H9 (cell line): ENCODE results near the gene FANCC. TPM values are rescaled to one million over a fixed set of nuclear protein-coding genes. Genes with fewer than 3 reads are reported as not detected.
A peak's percentile ranks its signal among the peaks of the same experiment; 100 is the strongest.

Experiments
- DNase-seq: peaks from one replicate; pipeline ENCODE4 v3.0.0-alpha.2; 2017
- H2AFZ ChIP-seq: one replicate; pipeline ENCODE4 v1.6.1; 2013; ENCODE audit warnings: mild to moderate bottlenecking, low read length, control low read depth, moderate library complexity
- H2AK5ac ChIP-seq: 2 replicates; pipeline ENCODE4 v1.6.1; 2013; ENCODE audit warnings: low read length, control low read depth, mixed read lengths; ENCODE audit not compliant: insufficient read length
- H2BK120ac ChIP-seq: one replicate; pipeline ENCODE4 v1.6.1; 2013; ENCODE audit warnings: low read depth, mild to moderate bottlenecking, low read length, control low read depth, inconsistent platforms; ENCODE audit not compliant: poor library complexity, severe bottlenecking
- H2BK12ac ChIP-seq: 2 replicates; pipeline ENCODE4 v1.6.1; 2013; ENCODE audit warnings: low read length, control low read depth, mixed read lengths, low read depth; ENCODE audit not compliant: insufficient read length
- H2BK15ac ChIP-seq: 2 replicates; pipeline ENCODE4 v1.6.1; 2013; ENCODE audit warnings: low read depth, low read length, control low read depth
- H2BK20ac ChIP-seq: one replicate; pipeline ENCODE4 v1.6.1; 2013; ENCODE audit warnings: low read depth, mild to moderate bottlenecking, low read length, control low read depth, inconsistent platforms; ENCODE audit not compliant: poor library complexity, severe bottlenecking
- H2BK5ac ChIP-seq: 2 replicates; pipeline ENCODE4 v1.6.1; 2013; ENCODE audit warnings: low read length, control low read depth, mixed read lengths; ENCODE audit not compliant: insufficient read length
- H3K14ac ChIP-seq: 2 replicates; pipeline ENCODE4 v1.6.1; 2013; ENCODE audit warnings: low read length, control low read depth; ENCODE audit not compliant: insufficient read depth
- H3K18ac ChIP-seq: 2 replicates; pipeline ENCODE4 v1.6.1; 2013; ENCODE audit warnings: low read depth, mild to moderate bottlenecking, mixed read lengths, low read length, control low read depth; ENCODE audit not compliant: insufficient read length
- H3K23ac ChIP-seq: 2 replicates; pipeline ENCODE4 v1.6.1; 2013; ENCODE audit warnings: low read length, control low read depth, mixed read lengths, low read depth; ENCODE audit not compliant: insufficient read length
- H3K23me2 ChIP-seq: 2 replicates; pipeline ENCODE4 v1.6.1; 2013; ENCODE audit warnings: low read depth, mild to moderate bottlenecking, mixed read lengths, low read length, control low read depth; ENCODE audit not compliant: insufficient read length, poor library complexity, severe bottlenecking
- H3K27ac ChIP-seq: 2 replicates; pipeline ENCODE4 v1.5.1; 2013; ENCODE audit warnings: low read length, control low read depth, mixed read lengths, low read depth; ENCODE audit not compliant: insufficient read length
- H3K27me3 ChIP-seq: 2 replicates; pipeline ENCODE4 v1.6.1; 2013; ENCODE audit warnings: low read length, control low read depth, inconsistent platforms; ENCODE audit not compliant: insufficient read depth
- H3K4ac ChIP-seq: 2 replicates; pipeline ENCODE4 v1.6.1; 2013; ENCODE audit warnings: low read depth, mild to moderate bottlenecking, control low read depth, inconsistent platforms, low read length, moderate library complexity
- H3K4me1 ChIP-seq: 2 replicates; pipeline ENCODE4 v1.6.1; 2013; ENCODE audit warnings: low read length, control low read depth, inconsistent platforms; ENCODE audit not compliant: insufficient read depth
- H3K4me2 ChIP-seq: 2 replicates; pipeline ENCODE4 v1.6.1; 2013; ENCODE audit warnings: low read length, control low read depth, mixed read lengths; ENCODE audit not compliant: insufficient read length, insufficient read depth
- H3K56ac ChIP-seq: 2 replicates; pipeline ENCODE4 v1.6.1; 2013; ENCODE audit warnings: low read depth, mild to moderate bottlenecking, mixed read lengths, low read length, control low read depth; ENCODE audit not compliant: insufficient read length
- H3K79me1 ChIP-seq: 2 replicates; pipeline ENCODE4 v1.6.1; 2013; ENCODE audit warnings: low read depth, mild to moderate bottlenecking, moderate library complexity, low read length, control low read depth, inconsistent platforms; ENCODE audit not compliant: insufficient read depth, poor library complexity, severe bottlenecking
- H3K79me2 ChIP-seq: 2 replicates; pipeline ENCODE4 v1.6.1; 2013; ENCODE audit warnings: low read length, control low read depth, inconsistent platforms; ENCODE audit not compliant: insufficient read depth
- H3K9ac ChIP-seq: 2 replicates; pipeline ENCODE4 v1.6.1; 2013; ENCODE audit warnings: low read length, control low read depth, mixed read lengths; ENCODE audit not compliant: insufficient read length; ENCODE audit errors: extremely low read depth
- H3K9me3 ChIP-seq: one replicate; pipeline ENCODE4 v1.6.1; 2013; ENCODE audit warnings: low read depth, low read length, inconsistent platforms; ENCODE audit not compliant: control insufficient read depth
- H3T11ph ChIP-seq: one replicate; pipeline ENCODE4 v1.6.1; 2013; ENCODE audit warnings: mild to moderate bottlenecking, low read length, control low read depth, inconsistent platforms
- H4K20me1 ChIP-seq: one replicate; pipeline ENCODE4 v1.6.1; 2013; ENCODE audit not compliant: control insufficient read depth, insufficient read length, insufficient read depth
- H4K5ac ChIP-seq: 2 replicates; pipeline ENCODE4 v1.6.1; 2013; ENCODE audit warnings: low read depth, mild to moderate bottlenecking, mixed read lengths, low read length, control low read depth; ENCODE audit not compliant: insufficient read length
- H4K8ac ChIP-seq: replicated peaks from 2 replicates; pipeline ENCODE4 v1.6.1; 2013; ENCODE audit warnings: low read length, control low read depth, mixed read lengths, low read depth; ENCODE audit not compliant: insufficient read length
- H4K91ac ChIP-seq: 2 replicates; pipeline ENCODE4 v1.6.1; 2013; ENCODE audit warnings: low read depth, mild to moderate bottlenecking, moderate library complexity, mixed read lengths, low read length, control low read depth; ENCODE audit not compliant: insufficient read length
- H3K27ac Mint-ChIP-seq, 3 experiments: 2 replicates in 2 of 3; 3 replicates in 1 of 3; pipeline ENCODE4 v1.8.0; 2020 to 2021; ENCODE audit warnings: mixed read lengths in 3 of 3, mild to moderate bottlenecking in 1 of 3, moderate library complexity in 1 of 3
- H3K27me3 Mint-ChIP-seq: 2 replicates; pipeline ENCODE4 v1.8.0; 2021; ENCODE audit warnings: low read depth, mild to moderate bottlenecking, moderate library complexity, mixed read lengths
- H3K36me3 Mint-ChIP-seq, 3 experiments: 2 replicates in 2 of 3; 3 replicates in 1 of 3; pipeline ENCODE4 v1.8.0; 2020 to 2021; ENCODE audit warnings: low read depth in 3 of 3, mixed read lengths in 3 of 3; ENCODE audit not compliant: insufficient read depth in 1 of 3
- H3K4me1 Mint-ChIP-seq, 2 experiments: 2 replicates each; pipeline ENCODE4 v1.8.0; 2020; ENCODE audit warnings: mixed read lengths in 2 of 2
- H3K4me3 Mint-ChIP-seq, 2 experiments: 2 replicates in 1 of 2; 3 replicates in 1 of 2; pipeline ENCODE4 v1.8.0; 2020 to 2021; ENCODE audit warnings: mild to moderate bottlenecking in 2 of 2, mixed read lengths in 2 of 2, moderate library complexity in 1 of 2
- H3K9me3 Mint-ChIP-seq, 2 experiments: 2 replicates in 1 of 2; 3 replicates in 1 of 2; pipeline ENCODE4 v1.8.0; 2020; ENCODE audit warnings: mild to moderate bottlenecking in 2 of 2, mixed read lengths in 2 of 2, moderate library complexity in 1 of 2
- CTCF ChIP-seq: fragments of 200-600 bp; sonication (generic); conservative IDR thresholded peaks from 3 replicates; pipeline ENCODE4 v1.8.0; 2021; ENCODE audit warnings: antibody characterized with exemption, mild to moderate bottlenecking
- WGBS: extraction: QIAGEN DNeasy Blood & Tissue Kit; methylation state at CpG from one replicate; pipeline ENCODE4 v1.1.7; 2013; ENCODE audit warnings: missing lambda C conversion rate, low lambda C conversion rate, mixed read lengths; ENCODE audit not compliant: insufficient read length; ENCODE audit errors: extremely low coverage; 5-methylcytosine and 5-hydroxymethylcytosine counted together
- total RNA-seq: library from RNA; stranded (reverse); gene quantifications from 2 replicates; pipeline ENCODE4 v1.2.1, GENCODE V29; 2021

Gene FANCC
- total RNA-seq, 1 experiment from 2014 or later, result 14.6 TPM

- no peaks in the 10 kb centered on the region for H3K79me2 ChIP-seq
- H3K4me2 ChIP-seq, result no peak overlapping the region
- no peaks in the 10 kb centered on the region for H3K23me2 ChIP-seq
- no peak for DNase-seq
- H2BK120ac ChIP-seq, result no peak overlapping the region
- H3K79me1 ChIP-seq, result no peaks in the 10 kb centered on the region
- no peaks in the 10 kb centered on the region for H3K4me1 Mint-ChIP-seq
- H3K4me3 Mint-ChIP-seq, result no peak overlapping the region
- WGBS, result no CpG with 5 or more reads among the region's 3 CpGs
- H2BK12ac ChIP-seq, result no peak overlapping the region
- H3K4ac ChIP-seq, result no peak overlapping the region
- H3K9ac ChIP-seq, result no peak overlapping the region
- H4K20me1 ChIP-seq, result no peaks in the 10 kb centered on the region
- no peak overlapping the region for H3K56ac ChIP-seq
- H3K27me3 Mint-ChIP-seq, result no peaks in the 10 kb centered on the region
- H3K36me3 Mint-ChIP-seq, result peaks cover 0 to 3% (median 0%) of the 10 kb centered on the region in 3 experiments; a peak in 1 of 7 replicates
- H3K9me3 Mint-ChIP-seq, result no peaks in the 10 kb centered on the region; a peak in 1 of 5 replicates
- H3K9me3 ChIP-seq, result no peaks in the 10 kb centered on the region
- H3K27ac Mint-ChIP-seq, result 0 out of 7 replicates have a peak overlapping the region, but pooled peaks of 1 of the 3 experiments have one; percentile 36
- H3K27ac ChIP-seq, result no peak overlapping the region
- H2BK15ac ChIP-seq, result no peak overlapping the region
- H2AK5ac ChIP-seq, result no peak overlapping the region
- no peak for TF ChIP-seq CTCF
- no peaks in the 10 kb centered on the region for H3K27me3 ChIP-seq
- H3K18ac ChIP-seq, result no peak overlapping the region
- H3T11ph ChIP-seq, result no peak overlapping the region
- H3K4me1 ChIP-seq, result no peaks in the 10 kb centered on the region
- no peak overlapping the region for H4K5ac ChIP-seq
- no peak overlapping the region for H2BK20ac ChIP-seq
- no peak overlapping the region for H2BK5ac ChIP-seq
- no peak overlapping the region for H4K91ac ChIP-seq
- H4K8ac ChIP-seq, result no peak overlapping the region
- H3K14ac ChIP-seq, result no peak overlapping the region
- H2AFZ ChIP-seq, result no peak overlapping the region
- no peak overlapping the region for H3K23ac ChIP-seq
Measured at GRCh38 chr9:95155220-95155619, 162.3 kb downstream of the FANCC start.
